Effector memory CD8-positive, alpha-beta T cell (primary cell): Measurements from ENCODE around the gene GIPR.
"Not testable (repeated sequence)": the region's sequence is repeated elsewhere in the genome, so short reads cannot be mapped to it uniquely, and the experiment has no call there.

Source experiments
- ATAC-seq: fragments of 150-1000 bp; cut with Tn5 transposase; replicated peaks from 2 replicates; pipeline ENCODE4 v1.10.0; 2021; ENCODE audit warnings: mild to moderate bottlenecking, moderate library complexity
- DNase-seq, 3 experiments: peaks; one replicate each; pipeline ENCODE4 v3.0.0; 2021
- H3K27ac Mint-ChIP-seq, 2 donors: one replicate each; pipeline ENCODE4 v1.8.0; 2022; ENCODE audit warnings: mild to moderate bottlenecking in 2 of 2, mixed read lengths in 2 of 2, moderate library complexity in 2 of 2
- H3K27me3 Mint-ChIP-seq, 2 donors: one replicate each; pipeline ENCODE4 v1.8.0; 2022; ENCODE audit warnings: mixed read lengths in 2 of 2
- H3K36me3 Mint-ChIP-seq: one replicate; pipeline ENCODE4 v1.8.0; 2022; ENCODE audit warnings: mild to moderate bottlenecking, moderate library complexity, mixed read lengths; ENCODE audit not compliant: insufficient read depth
- H3K4me1 Mint-ChIP-seq, 2 donors: one replicate each; pipeline ENCODE4 v1.8.0; 2022; ENCODE audit warnings: low read depth in 2 of 2, mixed read lengths in 2 of 2
- H3K4me3 Mint-ChIP-seq, 2 donors: one replicate each; pipeline ENCODE4 v1.8.0; 2022; ENCODE audit warnings: mild to moderate bottlenecking in 2 of 2, mixed read lengths in 2 of 2, moderate library complexity in 2 of 2
- H3K9me3 Mint-ChIP-seq, 2 donors: one replicate each; pipeline ENCODE4 v1.8.0; 2022; ENCODE audit warnings: mixed read lengths in 2 of 2

GIPR gene

GRCh38 chr19:45713141-45713540, 45.1 kb downstream of the GIPR start:
- no peaks in the 10 kb centered on the region for H3K9me3 Mint-ChIP-seq

GRCh38 chr19:45715139-45715538, 47.1 kb downstream of the GIPR start:
- no peak overlapping the region for H3K27ac Mint-ChIP-seq
- H3K9me3 Mint-ChIP-seq: no peaks in the 10 kb centered on the region
- H3K4me1 Mint-ChIP-seq: peaks cover 21 to 29% of the 10 kb centered on the region in 2 donors
- H3K4me3 Mint-ChIP-seq: no peak overlapping the region
- H3K36me3 Mint-ChIP-seq: peaks cover 23% of the 10 kb centered on the region
- DNase-seq (no peak), ATAC-seq (no peak)
- H3K27me3 Mint-ChIP-seq: no peaks in the 10 kb centered on the region

More at GRCh38 chr19:45713141-45713540, 45.1 kb downstream of the GIPR start:
- Mint-ChIP-seq H3K4me1 (peaks cover 18 to 23% of the 10 kb centered on the region in 2 donors), H3K4me3 (no peak overlapping the region), H3K27me3 (no peaks in the 10 kb centered on the region), H3K36me3 (peaks cover 21% of the 10 kb centered on the region), H3K27ac (no peak overlapping the region)
- ATAC-seq (no peak), DNase-seq (no peak)

- no peak for ATAC-seq
- no peaks in the 10 kb centered on the region for H3K9me3 Mint-ChIP-seq
- peaks cover 24% of the 10 kb centered on the region for H3K36me3 Mint-ChIP-seq
- peak overlapping the region; percentile 81 to 95 for H3K27ac Mint-ChIP-seq
- peak in 1 of 3 experiments; percentile 14 for DNase-seq
- peaks cover 20 to 25% of the 10 kb centered on the region in 2 donors for H3K4me1 Mint-ChIP-seq
- H3K27me3 Mint-ChIP-seq: no peaks in the 10 kb centered on the region
- peak overlapping the region; percentile 95 to 96 for H3K4me3 Mint-ChIP-seq
These were observed 48.5 kb downstream of the GIPR start for GRCh38 chr19:45716359-45717130.

GRCh38 chr19:45717131-45717982, 49.3 kb downstream of the GIPR start:
- Mint-ChIP-seq H3K9me3 (no peaks in the 10 kb centered on the region), H3K4me3 (peak overlapping the region; percentile 95 to 96), H3K27ac (peak overlapping the region; percentile 81 to 95), H3K4me1 (peaks cover 20 to 25% of the 10 kb centered on the region in 2 donors), H3K27me3 (no peaks in the 10 kb centered on the region), H3K36me3 (peaks cover 29% of the 10 kb centered on the region)
- DNase-seq (peak; percentile 95 to 96 (median 96)), ATAC-seq (peak; percentile 96)

- peak overlapping the region; percentile 95 to 96 for H3K4me3 Mint-ChIP-seq
- H3K27me3 Mint-ChIP-seq: no peaks in the 10 kb centered on the region
- H3K4me1 Mint-ChIP-seq: peaks cover 20 to 25% of the 10 kb centered on the region in 2 donors
- peak overlapping the region; percentile 81 to 95 for H3K27ac Mint-ChIP-seq
- H3K36me3 Mint-ChIP-seq: peaks cover 34% of the 10 kb centered on the region
- DNase-seq (no peak), ATAC-seq (no peak)
- H3K9me3 Mint-ChIP-seq: no peaks in the 10 kb centered on the region
These were observed 50.1 kb downstream of the GIPR start for GRCh38 chr19:45717983-45718650.

GRCh38 chr19:45720065-45720464, 52.0 kb downstream of the GIPR start:
- H3K27me3 Mint-ChIP-seq, H3K9me3 Mint-ChIP-seq, ATAC-seq, DNase-seq, H3K4me3 Mint-ChIP-seq: not testable (repeated sequence)
- Mint-ChIP-seq H3K4me1 (peaks cover 18 to 29% of the 10 kb centered on the region in 2 donors), H3K27ac (peak overlapping the region in 1 of 2 donors; percentile 23), H3K36me3 (peaks cover 34% of the 10 kb centered on the region)

- Mint-ChIP-seq H3K27ac (peak overlapping the region; percentile 29 to 47), H3K4me1 (peaks cover 27 to 32% of the 10 kb centered on the region in 2 donors), H3K4me3 (peak overlapping the region in 1 of 2 donors; percentile 45), H3K36me3 (peaks cover 18% of the 10 kb centered on the region)
- not testable (repeated sequence) for H3K27me3 Mint-ChIP-seq, ATAC-seq, DNase-seq, H3K9me3 Mint-ChIP-seq
These were observed 60.7 kb downstream of the GIPR start for GRCh38 chr19:45728683-45729082.

GRCh38 chr19:45729800-45730290, 61.8 kb downstream of the GIPR start:
- ATAC-seq: no peak
- peaks cover 27 to 28% of the 10 kb centered on the region in 2 donors for H3K4me1 Mint-ChIP-seq
- H3K36me3 Mint-ChIP-seq: peaks cover 18% of the 10 kb centered on the region
- DNase-seq: no peak
- no peaks in the 10 kb centered on the region for H3K9me3 Mint-ChIP-seq
- H3K4me3 Mint-ChIP-seq: peak overlapping the region; percentile 90 to 96
- peak overlapping the region; percentile 95 to 96 for H3K27ac Mint-ChIP-seq
- H3K27me3 Mint-ChIP-seq: no peaks in the 10 kb centered on the region

- peak within 1 kb of the TSS; percentile 95 to 96 for H3K27ac Mint-ChIP-seq
- H3K27me3 Mint-ChIP-seq: no peaks in the 10 kb centered on the region
- H3K4me1 Mint-ChIP-seq: peaks cover 27 to 28% of the 10 kb centered on the region in 2 donors
- H3K9me3 Mint-ChIP-seq: no peaks in the 10 kb centered on the region
- H3K4me3 Mint-ChIP-seq: peak within 1 kb of the TSS; percentile 90 to 96
- H3K36me3 Mint-ChIP-seq: peaks cover 15% of the 10 kb centered on the region
- ATAC-seq (peak; percentile 98), DNase-seq (peak; percentile 89 to 93 (median 90))
These were observed 62.6 kb downstream of the GIPR start, which contains the start of gene FBXO46 for GRCh38 chr19:45730368-45731288. FBXO46 (minus strand) TSS chr19:45730896; CDS start chr19:45713495, 17,401 bp downstream.
